HG03432 (cell line): ENCODE results near the gene STK39.
A peak's percentile ranks its signal among the peaks of the same experiment; 100 is the strongest.
"Not testable (repeated sequence)": the region's sequence is repeated elsewhere in the genome, so short reads cannot be mapped to it uniquely, and the experiment has no call there.

Source experiments
- ATAC-seq: cut with Tn5 transposase; IDR thresholded peaks from one replicate; pipeline ENCODE4 v1.9.1; 2021; ENCODE audit warnings: mild to moderate bottlenecking, moderate library complexity; ENCODE audit not compliant: unreplicated experiment

Gene STK39

GRCh38 chr2:168247341-168248261, at the start of gene STK39:
Gene STK39 (minus strand): TSS chr2:168247595. CDS start chr2:168247435, 160 bp downstream.
- ATAC-seq: peak; percentile 87

GRCh38 chr2:168295051-168295450, 47.7 kb upstream of the STK39 start:
- ATAC-seq: no peak

- ATAC-seq: no peak
These were observed 47.0 kb upstream of the STK39 start for GRCh38 chr2:168294409-168294808.

GRCh38 chr2:168293766-168294165, 46.4 kb upstream of the STK39 start:
- ATAC-seq: no peak

- no peak for ATAC-seq
These were observed 43.0 kb upstream of the STK39 start for GRCh38 chr2:168290391-168290790.

GRCh38 chr2:168289880-168290279, 42.5 kb upstream of the STK39 start:
- ATAC-seq: no peak

- no peak for ATAC-seq
These were observed 39.1 kb upstream of the STK39 start for GRCh38 chr2:168286535-168286934.

- no peak for ATAC-seq
These were observed 31.1 kb upstream of the STK39 start for GRCh38 chr2:168278424-168278888.

- ATAC-seq: no peak
These were observed 29.9 kb upstream of the STK39 start for GRCh38 chr2:168277276-168277675.

GRCh38 chr2:168272225-168272624, 24.8 kb upstream of the STK39 start:
- no peak for ATAC-seq

GRCh38 chr2:168262926-168263325, 15.5 kb upstream of the STK39 start:
- not testable (repeated sequence) for ATAC-seq

- ATAC-seq: no peak
These were observed 9.1 kb upstream of the STK39 start for GRCh38 chr2:168256448-168256847.

GRCh38 chr2:168255866-168256265, 8.5 kb upstream of the STK39 start:
- no peak for ATAC-seq

GRCh38 chr2:168255103-168255502, 7.7 kb upstream of the STK39 start:
- ATAC-seq: no peak

- ATAC-seq: no peak
These were observed 7.0 kb upstream of the STK39 start for GRCh38 chr2:168254158-168254935.

GRCh38 chr2:168253379-168253778, 6.0 kb upstream of the STK39 start:
- ATAC-seq: no peak

GRCh38 chr2:168252976-168253375, 5.6 kb upstream of the STK39 start:
- no peak for ATAC-seq

GRCh38 chr2:168246483-168247340, 683 bp downstream of the STK39 start:
- ATAC-seq: peak; percentile 63

- no peak for ATAC-seq
These were observed 1.3 kb downstream of the STK39 start for GRCh38 chr2:168246072-168246482.

GRCh38 chr2:168245074-168245825, 2.1 kb downstream of the STK39 start:
- ATAC-seq: no peak
